GM21528 (cell line): ENCODE results near the gene DMWD.

Experiments
- ATAC-seq: cut with Tn5 transposase; IDR thresholded peaks from one replicate; pipeline ENCODE4 v1.9.1; 2021; ENCODE audit warnings: mild to moderate bottlenecking, moderate library complexity; ENCODE audit not compliant: unreplicated experiment, low FRiP score

The DMWD gene

GRCh38 chr19:45792470-45793177, at the start of gene DMWD:
Gene DMWD, minus strand, starts transcription at chr19:45792845. Its CDS starts 89 bp downstream, at chr19:45792756.
- ATAC-seq: peak; percentile 82

DNA sequence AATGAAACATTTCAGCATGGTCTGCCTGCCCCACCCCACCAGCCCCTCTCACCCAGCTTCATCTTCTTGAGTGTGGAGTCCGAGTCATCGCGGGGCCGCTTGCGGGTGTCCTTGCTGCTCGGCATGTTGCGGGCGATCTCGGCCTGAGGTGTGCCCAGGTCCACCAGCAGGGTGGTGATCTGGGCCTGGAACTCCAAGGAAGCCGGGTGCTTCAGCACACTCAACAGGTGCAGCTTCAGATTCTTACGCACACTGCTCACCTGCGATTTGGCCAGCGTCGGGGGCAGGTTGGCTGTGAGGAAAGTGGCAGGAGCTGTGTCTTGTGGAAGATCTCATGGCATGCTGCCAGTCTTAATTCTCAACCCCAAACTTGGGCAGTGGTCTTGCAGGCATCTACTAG, 49.6 kb upstream of the DMWD start:
- ATAC-seq: no peak

DNA sequence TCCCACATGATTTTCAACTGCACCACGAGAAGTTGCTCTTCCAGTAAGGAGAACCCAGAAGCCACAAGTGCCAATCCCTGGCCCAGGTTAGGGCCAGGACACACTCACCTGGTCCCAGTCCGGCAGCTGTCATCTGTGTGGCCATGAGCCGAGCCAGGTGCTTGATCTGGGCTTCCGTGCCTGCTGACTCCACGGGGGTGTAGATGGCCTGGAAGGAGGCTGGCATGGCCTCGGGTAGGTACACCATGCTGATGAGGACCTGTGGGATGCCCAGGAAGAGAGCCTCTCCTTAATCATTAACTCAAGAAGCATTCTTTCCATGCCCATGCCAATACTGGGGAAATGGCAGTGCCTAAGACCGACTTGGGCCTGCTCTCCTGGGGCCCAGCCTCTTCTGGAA, 42.3 kb upstream of the DMWD start:
- ATAC-seq: no peak

DNA sequence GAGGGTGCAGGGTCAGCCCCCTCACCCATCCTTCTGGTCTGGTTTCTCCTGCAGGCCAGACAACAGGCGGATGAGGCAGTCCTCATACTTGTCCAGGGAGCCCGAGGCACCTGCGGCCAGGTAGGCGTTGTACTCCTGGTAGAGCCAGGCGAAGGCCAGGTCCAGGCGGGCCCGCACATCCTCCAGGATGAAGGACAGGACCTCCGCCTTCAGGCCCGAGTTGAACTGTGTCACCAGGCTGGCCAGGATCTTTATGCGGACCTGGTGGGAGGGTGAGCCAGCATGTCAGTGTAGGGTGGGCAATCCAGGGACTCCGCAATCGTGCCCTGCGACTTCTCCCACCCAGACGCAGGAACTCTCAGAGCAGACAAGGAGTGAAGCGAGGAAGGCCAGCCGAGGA, 36.3 kb upstream of the DMWD start:
- no peak for ATAC-seq

GRCh38 chr19:45828523-45828922, 35.9 kb upstream of the DMWD start:
- ATAC-seq: no peak

GRCh38 chr19:45827459-45828093, 34.9 kb upstream of the DMWD start:
- no peak for ATAC-seq

DNA sequence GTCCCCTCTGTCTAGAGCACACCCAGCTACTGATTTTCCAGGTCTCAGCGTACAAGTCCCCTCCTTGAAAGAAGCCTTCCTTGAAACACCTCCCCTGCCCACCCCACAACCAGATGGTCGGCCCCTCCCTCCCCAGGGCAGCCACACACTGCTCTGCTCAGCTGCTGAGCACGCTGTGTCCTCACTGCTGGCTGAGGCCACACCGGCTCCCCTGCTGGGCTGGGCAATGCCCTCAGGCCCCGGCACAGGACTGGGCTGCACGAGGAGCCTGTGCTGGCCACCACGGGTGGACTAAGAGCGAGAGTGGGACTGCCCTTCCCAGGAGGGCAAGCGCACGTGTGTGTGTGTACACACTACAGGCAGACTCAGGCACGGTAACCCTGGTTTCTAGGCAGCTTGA, 34.3 kb upstream of the DMWD start:
- ATAC-seq: no peak

GRCh38 chr19:45825917-45826893, 33.6 kb upstream of the DMWD start:
- ATAC-seq: no peak

GRCh38 chr19:45825263-45825605, 32.6 kb upstream of the DMWD start:
- ATAC-seq: no peak

- no peak for ATAC-seq
Observed at GRCh38 chr19:45824531-45825262, 32.1 kb upstream of the DMWD start.

DNA sequence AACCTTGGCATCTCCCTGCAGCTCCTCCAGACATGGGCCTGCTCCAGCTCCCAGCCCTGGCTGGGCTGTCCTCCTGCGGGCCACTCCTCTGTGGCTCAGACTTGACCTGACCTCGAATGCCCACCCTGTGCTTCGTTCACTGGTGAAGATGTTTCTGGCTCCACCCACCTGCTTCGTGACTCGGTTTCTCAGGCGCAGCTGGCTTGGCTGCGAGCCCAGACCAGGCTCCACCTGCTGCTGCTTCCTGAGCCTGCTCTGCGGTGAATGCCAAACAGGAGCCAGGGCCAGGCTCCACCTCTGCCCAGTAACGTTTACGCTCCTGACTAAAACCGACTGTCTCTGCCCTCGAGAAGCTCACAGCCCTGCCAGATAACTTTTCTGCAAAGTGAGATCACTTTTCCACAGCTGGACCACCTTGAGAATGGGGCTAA, 31.4 kb upstream of the DMWD start:
- ATAC-seq: no peak

GRCh38 chr19:45823182-45823581, 30.5 kb upstream of the DMWD start:
- ATAC-seq: no peak

DNA sequence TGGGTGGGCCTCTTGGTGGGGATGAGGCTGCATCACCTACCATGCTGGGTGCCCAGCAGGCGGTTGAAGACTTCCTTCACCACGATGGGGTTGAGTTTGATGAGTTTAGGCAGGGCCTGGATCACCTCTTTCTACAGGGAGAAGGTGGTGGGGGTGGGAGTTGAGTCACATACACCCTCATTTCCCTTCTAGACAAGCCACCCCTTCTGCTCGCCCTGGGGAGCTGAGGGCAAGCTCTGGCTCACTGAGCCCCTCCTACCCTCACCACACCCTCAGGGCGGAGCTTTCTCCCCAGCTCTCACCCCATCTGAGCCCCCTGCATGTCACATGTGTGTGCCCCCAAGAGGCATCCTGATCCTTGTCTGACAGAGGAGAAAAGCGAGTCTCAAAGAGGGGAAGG, 30.1 kb upstream of the DMWD start:
- ATAC-seq: no peak

GRCh38 chr19:45821570-45821969, 28.9 kb upstream of the DMWD start:
- ATAC-seq: no peak

DNA sequence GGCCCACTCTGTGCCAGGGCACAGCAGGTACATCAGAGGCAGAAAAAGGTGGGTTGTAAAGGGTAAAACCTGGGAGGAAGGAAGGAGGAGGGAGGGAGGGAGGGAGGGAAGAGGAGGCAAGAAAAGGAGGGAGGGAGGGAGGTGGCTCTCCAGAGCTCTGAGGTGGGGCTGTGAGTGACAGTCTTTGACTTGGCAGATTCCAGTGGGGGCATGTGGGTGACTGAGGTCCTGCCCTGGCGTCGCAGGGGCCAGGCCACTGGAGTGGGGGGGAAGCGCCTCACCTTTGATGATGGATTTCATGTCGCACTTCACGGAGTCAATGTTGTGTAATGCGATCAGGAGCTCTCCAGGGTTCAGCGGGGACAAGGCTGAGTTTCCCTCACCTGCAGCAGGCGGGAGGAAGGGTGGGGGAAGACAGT, 28.5 kb upstream of the DMWD start:
- ATAC-seq: no peak

DNA sequence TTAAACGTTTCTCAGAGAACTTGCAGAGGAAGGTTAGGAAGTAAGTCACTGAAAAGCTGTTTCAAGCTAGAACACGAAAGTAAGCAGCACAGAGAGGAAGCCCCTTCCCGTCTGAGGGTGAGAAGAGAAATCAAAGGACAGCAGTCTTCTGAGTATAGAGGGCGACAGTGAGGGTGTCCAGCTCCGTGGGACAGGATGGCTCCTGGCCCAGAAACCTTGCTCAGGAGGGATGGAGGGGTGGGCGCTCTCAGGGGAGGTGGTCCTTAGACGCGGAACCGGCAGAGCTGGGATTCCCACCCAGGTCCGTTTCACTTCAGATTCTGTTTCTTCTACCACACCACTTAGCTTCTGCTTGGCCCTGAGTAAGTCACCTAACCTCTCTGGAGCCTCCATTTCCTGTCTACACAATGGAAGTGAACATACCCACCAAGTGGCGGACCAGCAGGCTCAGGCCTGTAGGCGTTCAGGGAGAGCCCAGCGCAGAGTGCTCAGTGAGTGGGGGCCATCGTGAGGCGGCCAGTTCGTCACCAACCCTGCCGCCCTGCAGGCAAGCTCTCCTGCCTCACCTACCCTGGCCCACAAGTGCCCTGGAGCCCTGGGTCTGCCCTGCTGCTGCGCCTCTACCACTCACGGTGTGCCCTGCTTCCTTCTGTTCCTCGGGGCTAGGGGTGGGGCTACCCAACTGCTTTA, 27.9 kb upstream of the DMWD start:
- no peak for ATAC-seq

DNA sequence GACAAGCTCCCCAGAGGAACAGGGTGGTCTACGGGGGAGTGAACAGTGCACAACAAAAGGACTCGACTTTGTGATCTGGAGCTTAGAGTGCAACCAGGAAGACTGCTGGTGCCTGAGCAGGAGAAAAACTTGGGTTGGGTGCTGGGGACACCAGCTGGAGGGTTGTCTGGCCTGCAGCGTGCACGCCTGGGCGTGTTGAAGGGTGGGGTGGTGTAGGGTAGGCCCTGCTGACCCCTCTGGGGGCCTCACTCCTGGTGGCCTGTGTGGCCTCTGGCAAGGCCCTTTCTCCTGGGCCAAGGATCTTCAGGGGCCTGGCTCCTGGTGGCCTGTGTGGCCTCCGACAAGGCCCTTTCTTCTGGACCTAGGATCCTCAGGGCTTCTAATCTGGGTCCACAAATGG, 27.1 kb upstream of the DMWD start:
- ATAC-seq: no peak

DNA sequence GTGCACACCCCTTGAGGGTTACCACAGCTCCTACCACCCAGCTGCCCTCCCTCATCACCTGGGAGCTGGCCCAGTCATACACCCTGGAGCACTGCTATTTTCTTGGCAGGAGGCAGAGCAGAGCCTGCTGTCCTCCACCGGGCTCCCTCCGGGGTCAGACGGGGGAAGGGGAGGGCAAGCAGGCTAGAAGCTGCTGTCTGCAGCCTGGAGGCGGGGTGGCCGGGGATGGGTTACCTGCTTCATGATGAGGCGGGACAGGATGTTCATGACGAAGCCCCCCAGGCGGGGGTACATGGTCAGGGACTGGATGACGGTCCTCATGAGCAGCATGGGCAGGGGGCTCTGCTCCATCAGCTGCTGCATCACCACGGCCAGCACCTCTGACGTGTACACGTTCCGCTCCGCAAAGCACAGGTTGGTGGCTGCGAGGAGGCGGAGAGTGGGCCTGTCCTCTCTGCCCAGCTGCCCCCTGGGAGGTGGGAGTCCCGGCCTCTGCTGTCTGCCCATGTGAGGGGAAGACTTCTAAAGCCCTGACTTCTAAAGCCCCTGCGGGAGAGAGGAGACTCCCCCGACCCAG, 25.2 kb upstream of the DMWD start:
- ATAC-seq: no peak

DNA sequence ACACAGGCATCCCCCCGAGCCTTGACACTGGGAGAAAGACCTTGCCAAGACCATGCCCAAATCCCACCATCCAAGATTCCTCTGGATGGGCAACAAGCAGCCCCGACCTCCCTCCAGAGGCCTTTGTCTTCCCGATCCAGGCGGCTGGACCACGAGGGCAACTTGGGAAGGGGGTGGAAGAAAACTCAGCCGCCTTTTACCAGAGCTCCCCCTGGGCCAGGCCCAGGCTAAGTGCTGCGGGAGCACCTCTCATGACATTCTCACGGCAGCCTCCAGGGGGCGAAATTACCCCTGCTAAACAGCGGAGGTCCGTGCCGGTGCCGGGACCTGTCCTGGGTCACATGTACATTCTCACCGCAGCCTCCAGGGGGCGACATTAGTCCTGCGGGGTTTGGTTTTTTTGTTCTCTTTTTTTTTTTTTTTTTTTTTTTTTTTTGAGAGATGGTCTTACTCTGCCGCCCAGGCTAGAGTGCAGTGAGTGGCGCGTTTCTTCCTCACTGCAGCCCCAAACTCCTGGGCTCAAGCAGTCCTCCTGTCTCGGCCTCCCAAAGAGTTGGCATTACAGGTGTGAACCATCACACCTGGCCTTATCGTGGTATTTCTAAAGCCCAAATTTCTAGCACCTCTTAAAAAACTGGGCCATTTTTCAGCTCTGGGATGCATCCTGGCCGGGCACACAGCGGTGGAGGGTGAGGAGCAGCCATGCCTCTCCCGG, 24.5 kb upstream of the DMWD start:
- no peak for ATAC-seq
